Inflammatory macrophage treated with lipopolysaccharide for 1 hour (primary cell): ENCODE measurements around the gene SIM2.
"Not testable (repeated sequence)": the region's sequence is repeated elsewhere in the genome, so short reads cannot be mapped to it uniquely, and the experiment has no call there.

Source experiments
- DNase-seq, 2 donors: peaks; one replicate each; pipeline ENCODE4 v3.0.0-alpha.2; 2020 to 2022

Gene SIM2

GRCh38 chr21:36698981-36699545 lies at the start of gene SIM2:
SIM2 (plus strand) TSS chr21:36699115; CDS start chr21:36699747, 632 bp downstream.
- DNase-seq: no peak

GRCh38 chr21:36654324-36654723 lies 44.6 kb upstream of the SIM2 start:
- no peak for DNase-seq

- DNase-seq: no peak
Measured at GRCh38 chr21:36654796-36655325, 44.1 kb upstream of the SIM2 start.

- DNase-seq: peak; percentile 7 to 39
Measured at GRCh38 chr21:36656138-36656537, 42.8 kb upstream of the SIM2 start.

GRCh38 chr21:36657290-36657689 lies 41.6 kb upstream of the SIM2 start:
- DNase-seq: not testable (repeated sequence)

GRCh38 chr21:36657999-36658398 lies 40.9 kb upstream of the SIM2 start:
- DNase-seq: no peak

GRCh38 chr21:36658926-36659325 lies 40.0 kb upstream of the SIM2 start:
- no peak for DNase-seq

GRCh38 chr21:36661511-36662309 lies 37.2 kb upstream of the SIM2 start:
- DNase-seq: peak in 1 of 2 donors; percentile 12

- no peak for DNase-seq
Measured at GRCh38 chr21:36663033-36663855, 35.7 kb upstream of the SIM2 start.

- DNase-seq: no peak
Measured at GRCh38 chr21:36664662-36664990, 34.3 kb upstream of the SIM2 start.

GRCh38 chr21:36665806-36666205 lies 33.1 kb upstream of the SIM2 start:
- DNase-seq: no peak

- no peak for DNase-seq
Measured at GRCh38 chr21:36668713-36669112, 30.2 kb upstream of the SIM2 start.

GRCh38 chr21:36671836-36672235 lies 27.1 kb upstream of the SIM2 start:
- DNase-seq: no peak

GRCh38 chr21:36672296-36672695 lies 26.6 kb upstream of the SIM2 start:
- not testable (repeated sequence) for DNase-seq

- no peak for DNase-seq
Measured at GRCh38 chr21:36672737-36673136, 26.2 kb upstream of the SIM2 start.

GRCh38 chr21:36676039-36676950 lies 22.6 kb upstream of the SIM2 start:
- DNase-seq: no peak

GRCh38 chr21:36677443-36677842 lies 21.5 kb upstream of the SIM2 start:
- no peak for DNase-seq

GRCh38 chr21:36678538-36678937 lies 20.4 kb upstream of the SIM2 start:
- no peak for DNase-seq

GRCh38 chr21:36681117-36681631 lies 17.7 kb upstream of the SIM2 start:
- DNase-seq: no peak

- no peak for DNase-seq
Measured at GRCh38 chr21:36684957-36685714, 13.8 kb upstream of the SIM2 start.

GRCh38 chr21:36686955-36687354 lies 12.0 kb upstream of the SIM2 start:
- no peak for DNase-seq
